GM12878 (cell line): ENCODE data around the gene LMOD1. TPM values are rescaled to one million over a fixed set of nuclear protein-coding genes. Genes with fewer than 3 reads are reported as not detected.

Source experiments
- ATAC-seq: fragments of 200-7000 bp; cut with Tn5 transposase; 3 replicates; pipeline ENCODE4 v1.9.1; 2020; ENCODE audit warnings: mild to moderate bottlenecking, moderate library complexity
- BruUV-seq: library from RNA; stranded (reverse); fragments of 400-500 nt; replicated peaks from 2 replicates; lab custom pipeline; 2021; lab: Mats Ljungman, UMichigan
- CTCF ChIA-PET: fragments of 300-600 bp; sonication (Branson Sonifier 250); formaldehyde crosslinking; extraction: SDS; loops from one replicate; lab custom pipeline; 2021; ENCODE audit warnings: inconsistent platforms; lab: Yijun Ruan, JAX
- POLR2A ChIA-PET: fragments of 350-600 bp; formaldehyde crosslinking; extraction: SDS; loops from one replicate; lab custom pipeline; 2021; ENCODE audit warnings: inconsistent platforms; lab: Charles Lee
- RAD21 ChIA-PET: fragments of 300-600 bp; sonication (Branson Sonifier 250); formaldehyde crosslinking; loops from one replicate; lab custom pipeline; 2023; ENCODE audit warnings: antibody characterized with exemption; ENCODE audit not compliant: unreplicated experiment; lab: Charles Lee
- SMC1A ChIA-PET: fragments of 300-600 bp; sonication (Branson Sonifier 250); formaldehyde crosslinking; loops from one replicate; lab custom pipeline; 2023; ENCODE audit not compliant: unreplicated experiment, uncharacterized antibody; lab: Charles Lee
- DNase-seq: peaks from one replicate; pipeline ENCODE4 v3.0.0-alpha.2; 2011; ENCODE audit warnings: low read depth, low spot score
- FAIRE-seq: peaks from 3 replicates; lab custom pipeline; 2011; peaks lifted over from hg19 to GRCh38; lab: Jason Lieb, UNC
- H2AFZ ChIP-seq: 2 replicates; pipeline ENCODE4 v1.6.0; 2011; ENCODE audit warnings: low read depth, low read length, control low read depth; ENCODE audit not compliant: control insufficient read depth
- H3K27ac ChIP-seq: 2 replicates; pipeline ENCODE4 v1.5.1; 2011; ENCODE audit warnings: control low read depth; ENCODE audit not compliant: control insufficient read depth, insufficient read depth
- H3K27me3 ChIP-seq, 2 experiments: replicated peaks in 1 of 2; 2 replicates each; pipeline versions ENCODE4 v1.6.0 to v1.6.1; 2011; ENCODE audit warnings: low read length in 1 of 2; ENCODE audit not compliant: control insufficient read depth in 2 of 2, insufficient read depth in 2 of 2
- H3K36me3 ChIP-seq, 2 experiments: 2 replicates each; pipeline ENCODE4 v1.5.1; 2011; ENCODE audit warnings: low read length in 1 of 2; ENCODE audit not compliant: control insufficient read depth in 2 of 2, insufficient read depth in 2 of 2
- H3K4me1 ChIP-seq: 2 replicates; pipeline ENCODE4 v1.6.1; 2011; ENCODE audit warnings: mild to moderate bottlenecking, low read length, moderate library complexity, mixed read lengths; ENCODE audit not compliant: control insufficient read depth, insufficient read depth
- H3K4me2 ChIP-seq: 2 replicates; pipeline ENCODE4 v1.6.0; 2011; ENCODE audit warnings: control low read depth; ENCODE audit not compliant: control insufficient read depth, insufficient read depth
- H3K4me3 ChIP-seq: fragments of 200-600 bp; sonication (generic); 2 replicates; pipeline ENCODE4 v1.5.1; 2016
- H3K79me2 ChIP-seq: 2 replicates; pipeline ENCODE4 v1.6.0; 2011; ENCODE audit warnings: low read length; ENCODE audit not compliant: control insufficient read depth, insufficient read depth
- H3K9ac ChIP-seq: 2 replicates; pipeline ENCODE4 v1.8.0; 2011; ENCODE audit warnings: low read length, control low read depth, mixed read lengths; ENCODE audit not compliant: control insufficient read depth, insufficient read depth
- H3K9me3 ChIP-seq: replicated peaks from 3 replicates; pipeline ENCODE4 v1.5.1; 2011; ENCODE audit warnings: mild to moderate bottlenecking, low read length; ENCODE audit not compliant: control insufficient read depth, insufficient read depth
- H4K20me1 ChIP-seq: 2 replicates; pipeline ENCODE4 v1.6.0; 2011; ENCODE audit not compliant: control insufficient read depth, insufficient read depth
- ETV6 ChIP-seq, 2 experiments: fragments of 450-650 bp in 1 of 2; IDR thresholded peaks in 1 of 2; conservative IDR thresholded peaks in 1 of 2; 2 replicates each; pipeline ENCODE4 v1.6.1; 2014; ENCODE audit warnings: antibody characterized with exemption in 1 of 2, borderline replicate concordance in 1 of 2, low read depth in 1 of 2, mild to moderate bottlenecking in 1 of 2, moderate library complexity in 1 of 2
- FOXK2 ChIP-seq: fragments of 450-650 bp; IDR thresholded peaks from 2 replicates; pipeline ENCODE4 v1.6.1; 2017; ENCODE audit warnings: mild to moderate bottlenecking, moderate library complexity
- GABPA ChIP-seq: IDR thresholded peaks from 2 replicates; pipeline ENCODE4 v1.6.1; 2014; ENCODE audit warnings: antibody characterized with exemption, low read depth, mild to moderate bottlenecking, inconsistent platforms
- WGBS: methylation state at CpG from one replicate; pipeline ENCODE4 v1.1.6; 2016; ENCODE audit warnings: low lambda C conversion rate; ENCODE audit not compliant: insufficient replicate concordance, insufficient coverage; ENCODE audit errors: missing lambda C conversion rate; 5-methylcytosine and 5-hydroxymethylcytosine counted together
- in situ Hi-C: fragments of 300-500 bp; cut with MboI; formaldehyde crosslinking; loops from 9 replicates; pipeline ENCODE4 v1.14.3; 2018; ENCODE audit warnings: mixed read lengths
- intact Hi-C: fragments of 100-400 bp; cut with micrococcal nuclease; formaldehyde crosslinking; loops from one replicate; pipeline ENCODE4 v1.14.2; 2022; ENCODE audit not compliant: unreplicated experiment
- polyA plus RNA-seq, 11 experiments: library from polyadenylated mRNA; depleted of rRNA in 4 of 11; unstranded in 6 of 11; stranded (reverse) in 5 of 11; fragments of >200 nt; fragmentation: Nextera tagmentation in 4 of 11; fragmentation: Illumina TruSeq in 1 of 11; extraction: Ambion mirVana in 4 of 11; extraction: Trizol in 1 of 11; gene quantifications; 1 replicate in 1 of 11; 2 replicates in 10 of 11; pipeline versions ENCODE4 v1.2.1 to v1.2.3, GENCODE V29; 2011 to 2016; ENCODE audit warnings: inconsistent platforms in 2 of 11, missing spikeins in 2 of 11, low read depth in 1 of 11
- total RNA-seq, 4 experiments: library from RNA; depleted of rRNA in 3 of 4; stranded (reverse); fragments of >200 nt in 3 of 4; fragmentation: Illumina TruSeq in 1 of 4; extraction: Trizol in 1 of 4; gene quantifications; 2 replicates each; pipeline versions ENCODE4 v1.2.1 to v1.2.3, GENCODE V29; 2013 to 2021
- TF ChIP-seq, protein P1 (sequence below): fragments of 450-650 bp; IDR thresholded peaks from 2 replicates; pipeline ENCODE4 v1.6.1; 2016; ENCODE audit warnings: mild to moderate bottlenecking

Gene LMOD1
- total and polyA plus RNA-seq, 10 of the 15 experiments (the other 5 are each of a cell fraction or from before 2014, with no cell fraction given), result 0.15 TPM; not detected in 9

DNA sequence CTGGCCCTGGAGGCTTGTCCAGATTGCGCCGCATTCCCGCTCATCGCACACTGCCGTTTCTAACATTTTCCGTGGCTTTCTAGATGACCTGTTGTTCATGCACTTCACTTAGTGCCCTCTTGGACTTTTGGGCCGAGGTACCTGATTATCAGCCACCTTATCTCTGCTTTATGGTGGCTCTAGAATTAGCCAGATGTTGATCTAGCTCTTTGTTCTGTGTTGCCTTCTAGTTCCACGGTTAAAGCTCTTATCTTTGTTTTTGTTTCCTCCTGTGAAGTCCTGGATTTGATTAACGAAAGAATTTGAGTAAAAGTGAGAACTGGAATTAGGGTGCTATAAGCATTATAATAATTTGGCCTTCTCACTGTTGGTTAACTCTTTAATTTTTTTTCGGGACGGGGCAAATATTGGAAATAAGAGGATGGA, 37.0 kb upstream of the LMOD1 start:
- in situ Hi-C loops, result no loop called here
- H3K9ac ChIP-seq, result peak overlapping the region; percentile 80
- RAD21 ChIA-PET, result interaction anchor here (1.4 to 1.8 kb wide), 2 partner anchors 87 kb away, joined by 5 to 7 read pairs; no protein-coding TSS in a partner anchor
- intact Hi-C loops, result loop anchor here (2.0 kb wide), 1 partner anchor 29 kb away; the partner anchor contains the start of gene TIMM17A
- no peaks in the 10 kb centered on the region for H3K9me3 ChIP-seq
- H3K4me1 ChIP-seq, result peaks cover 3% of the 10 kb centered on the region
- H3K4me3 ChIP-seq, result peak overlapping the region; percentile 82
- no peak for DNase-seq
- peak; percentile 73 for FAIRE-seq
- 19% methylated on average over 11 of the region's 11 CpGs for WGBS
- peaks cover 22% of the 10 kb centered on the region for H3K79me2 ChIP-seq
- H2AFZ ChIP-seq, result peak overlapping the region; percentile 88
- peak; percentile 46; the same call in 2 of the 3 replicates for ATAC-seq
- peak overlapping the region; percentile 78 for H3K27ac ChIP-seq
- POLR2A ChIA-PET, result interaction anchor here (0.8 kb wide), 1 partner anchor 28 kb away, joined by 4 read pairs; the partner anchor contains the start of gene TIMM17A
- peak overlapping the region; percentile 79 for H3K4me2 ChIP-seq
- no peaks in the 10 kb centered on the region for H4K20me1 ChIP-seq
- SMC1A ChIA-PET, result interaction anchor here (1.0 kb wide), 1 partner anchor 16 kb away, joined by 3 read pairs; no protein-coding TSS in a partner anchor
- no TSS peak for BruUV-seq
- TF ChIP-seq GABPA, result 0 out of 2 replicates have a peak, but pooled peaks have one; percentile 11
- 0 out of 4 replicates have a peak, but pooled peaks of 1 of the 2 experiments have one; percentile 49 for TF ChIP-seq ETV6 (conservative IDR thresholded peaks at IDR 0.05 in 1 of 2, IDR thresholded peaks at IDR 0.05 in 1 of 2; ENCODE audit: borderline replicate concordance in 1 of 2, low read depth in 1 of 2)
- no peak for TF ChIP-seq FOXK2
- TF ChIP-seq, protein P1, sequence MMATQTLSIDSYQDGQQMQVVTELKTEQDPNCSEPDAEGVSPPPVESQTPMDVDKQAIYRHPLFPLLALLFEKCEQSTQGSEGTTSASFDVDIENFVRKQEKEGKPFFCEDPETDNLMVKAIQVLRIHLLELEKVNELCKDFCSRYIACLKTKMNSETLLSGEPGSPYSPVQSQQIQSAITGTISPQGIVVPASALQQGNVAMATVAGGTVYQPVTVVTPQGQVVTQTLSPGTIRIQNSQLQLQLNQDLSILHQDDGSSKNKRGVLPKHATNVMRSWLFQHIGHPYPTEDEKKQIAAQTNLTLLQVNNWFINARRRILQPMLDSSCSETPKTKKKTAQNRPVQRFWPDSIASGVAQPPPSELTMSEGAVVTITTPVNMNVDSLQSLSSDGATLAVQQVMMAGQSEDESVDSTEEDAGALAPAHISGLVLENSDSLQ, result peak; percentile 1; the same call in 1 of the 2 replicates
- TF ChIP-seq, all 136 proteins: peak for 3
- H3K27me3 ChIP-seq, result 0 out of 4 replicates have a peak, but pooled peaks cover 0 to 2% of the 10 kb centered on the region in 2 experiments
- CTCF ChIA-PET, result interaction anchor here (0.9 to 3.3 kb wide), 7 partner anchors 10 to 359 kb away, joined by 3 to 18 read pairs (median 4); partner anchors contain the start of genes ELF3 and UBE2T
- no peaks in the 10 kb centered on the region for H3K36me3 ChIP-seq
